Stimulated activated CD8-positive, alpha-beta memory T cell treated with anti-CD3 and anti-CD28 coated beads, Interleukin-15, amount 100 ng/mL, for 4 hours (primary cell): Measurements from ENCODE around the gene GPR37L1.
"Not testable (repeated sequence)": the region's sequence is repeated elsewhere in the genome, so short reads cannot be mapped to it uniquely, and the experiment has no call there.

Source experiments
- DNase-seq, 2 donors: peaks; one replicate each; pipeline ENCODE4 v3.0.0-alpha.2; 2020; ENCODE audit warnings: low read depth in 2 of 2

GPR37L1 gene

GRCh38 chr1:202107801-202108731 is 14.7 kb upstream of the GPR37L1 start:
- no peak for DNase-seq

- no peak for DNase-seq
Observed at GRCh38 chr1:202110977-202111376, 11.7 kb upstream of the GPR37L1 start.

- DNase-seq: not testable (repeated sequence)
Observed at GRCh38 chr1:202111589-202111988, 11.1 kb upstream of the GPR37L1 start.

- DNase-seq: no peak
Observed at GRCh38 chr1:202112859-202113689, 9.6 kb upstream of the GPR37L1 start.

- DNase-seq: no peak
Observed at GRCh38 chr1:202113690-202114300, 8.9 kb upstream of the GPR37L1 start.

- DNase-seq: no peak
Observed at GRCh38 chr1:202116287-202116686, 6.4 kb upstream of the GPR37L1 start.

GRCh38 chr1:202117898-202118371 is 4.8 kb upstream of the GPR37L1 start:
- DNase-seq: no peak

GRCh38 chr1:202121006-202121405 is 1.7 kb upstream of the GPR37L1 start:
- no peak for DNase-seq

GRCh38 chr1:202123336-202123813 is 658 bp downstream of the GPR37L1 start:
- no peak for DNase-seq

- DNase-seq: no peak
Observed at GRCh38 chr1:202124142-202124541, 1.4 kb downstream of the GPR37L1 start.

GRCh38 chr1:202125611-202126010 is 2.9 kb downstream of the GPR37L1 start:
- DNase-seq: no peak

GRCh38 chr1:202126426-202126825 is 3.7 kb downstream of the GPR37L1 start:
- no peak for DNase-seq

- no peak for DNase-seq
Observed at GRCh38 chr1:202127061-202127460, 4.3 kb downstream of the GPR37L1 start.

- DNase-seq: no peak
Observed at GRCh38 chr1:202127836-202128622, 5.3 kb downstream of the GPR37L1 start.

GRCh38 chr1:202129453-202130296 is 7.0 kb downstream of the GPR37L1 start:
- no peak for DNase-seq

- DNase-seq: no peak
Observed at GRCh38 chr1:202130297-202130721, 7.6 kb downstream of the GPR37L1 start.

- DNase-seq: no peak
Observed at GRCh38 chr1:202130816-202131522, 8.3 kb downstream of the GPR37L1 start.

- DNase-seq: no peak
Observed at GRCh38 chr1:202131956-202132821, 9.5 kb downstream of the GPR37L1 start.

- DNase-seq: no peak
Observed at GRCh38 chr1:202133001-202133400, 10.3 kb downstream of the GPR37L1 start.
